GM18505 (cell line): ENCODE data around the gene VILL.

Experiments used
- ATAC-seq: cut with Tn5 transposase; IDR thresholded peaks from one replicate; pipeline ENCODE4 v1.9.1; 2021; ENCODE audit not compliant: unreplicated experiment
- POLR2A ChIP-seq: IDR thresholded peaks from 4 replicates; pipeline ENCODE4 v1.6.1; 2011; ENCODE audit warnings: borderline replicate concordance; ENCODE audit not compliant: insufficient read depth, insufficient read length; ENCODE audit errors: extremely low read depth

VILL gene

DNA sequence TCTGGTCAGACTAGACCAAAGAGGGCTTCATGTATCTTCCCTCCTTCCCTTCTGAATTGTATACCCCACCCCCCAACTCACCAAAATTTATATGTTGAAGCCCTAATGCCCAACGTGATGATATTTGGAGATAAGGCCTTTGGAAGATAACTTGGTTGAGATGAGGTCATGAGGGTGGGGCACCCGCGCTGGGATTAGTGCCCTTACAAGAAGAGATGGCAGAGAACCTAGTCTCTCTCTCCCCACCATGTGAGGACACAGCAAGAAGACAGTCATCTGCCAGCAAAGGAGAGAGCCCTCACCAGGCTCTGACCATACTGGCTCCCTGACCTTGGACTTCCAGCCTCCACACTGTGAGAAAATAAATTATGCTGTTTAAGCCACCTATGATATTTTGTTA is 25.4 kb downstream of the VILL start:
- no peak for ATAC-seq
- no peak for TF ChIP-seq POLR2A

DNA sequence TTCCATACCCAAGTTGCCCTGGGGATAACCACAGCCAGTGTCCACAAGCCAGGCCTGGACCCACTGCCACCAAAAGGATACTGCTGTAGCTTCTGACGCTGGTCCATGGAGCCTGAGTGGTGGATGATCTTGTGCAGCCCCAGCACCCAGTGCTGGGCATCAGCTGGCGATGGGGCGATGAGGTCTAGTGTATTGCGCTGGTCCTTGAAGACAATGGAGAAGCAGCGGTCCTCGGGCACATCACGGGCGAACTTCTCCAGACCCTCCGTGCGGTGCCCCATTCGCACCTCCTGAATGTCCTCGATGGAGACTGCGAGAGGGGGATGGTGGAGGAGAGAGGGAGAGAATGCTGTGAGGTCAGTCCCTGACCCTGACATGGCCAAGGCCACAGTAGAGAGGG is 25.8 kb downstream of the VILL start:
- TF ChIP-seq POLR2A: no peak
- no peak for ATAC-seq

DNA sequence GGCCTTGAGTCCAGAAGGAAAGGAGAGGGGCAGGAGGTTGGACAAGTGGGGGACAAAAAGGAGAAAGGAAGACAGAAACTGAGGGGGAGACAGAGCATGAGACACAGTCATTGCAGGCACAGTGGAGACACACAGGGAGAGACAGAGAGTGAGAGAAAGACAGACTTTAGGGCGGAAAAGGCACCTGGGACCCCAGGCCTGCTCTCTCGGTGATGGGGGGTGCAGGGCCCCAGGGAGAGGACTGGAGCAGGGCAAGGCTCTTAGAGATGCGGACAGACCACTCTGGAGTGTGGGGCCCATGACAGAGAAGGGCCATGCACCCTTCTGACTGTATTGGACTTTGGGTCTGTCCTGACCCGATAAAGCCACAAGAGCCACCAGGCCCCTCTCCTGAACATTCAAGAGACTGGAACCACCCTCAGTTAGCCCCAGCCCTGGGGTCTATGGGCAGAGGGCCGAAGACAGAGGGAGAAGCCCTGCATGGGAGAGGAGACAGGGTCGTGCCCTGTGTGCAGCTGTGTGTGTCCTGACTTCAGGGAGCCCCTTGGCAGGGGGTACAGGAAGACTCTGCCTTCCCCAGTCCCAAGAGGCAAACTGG is 26.4 kb downstream of the VILL start:
- ATAC-seq: no peak
- TF ChIP-seq POLR2A: no peak

DNA sequence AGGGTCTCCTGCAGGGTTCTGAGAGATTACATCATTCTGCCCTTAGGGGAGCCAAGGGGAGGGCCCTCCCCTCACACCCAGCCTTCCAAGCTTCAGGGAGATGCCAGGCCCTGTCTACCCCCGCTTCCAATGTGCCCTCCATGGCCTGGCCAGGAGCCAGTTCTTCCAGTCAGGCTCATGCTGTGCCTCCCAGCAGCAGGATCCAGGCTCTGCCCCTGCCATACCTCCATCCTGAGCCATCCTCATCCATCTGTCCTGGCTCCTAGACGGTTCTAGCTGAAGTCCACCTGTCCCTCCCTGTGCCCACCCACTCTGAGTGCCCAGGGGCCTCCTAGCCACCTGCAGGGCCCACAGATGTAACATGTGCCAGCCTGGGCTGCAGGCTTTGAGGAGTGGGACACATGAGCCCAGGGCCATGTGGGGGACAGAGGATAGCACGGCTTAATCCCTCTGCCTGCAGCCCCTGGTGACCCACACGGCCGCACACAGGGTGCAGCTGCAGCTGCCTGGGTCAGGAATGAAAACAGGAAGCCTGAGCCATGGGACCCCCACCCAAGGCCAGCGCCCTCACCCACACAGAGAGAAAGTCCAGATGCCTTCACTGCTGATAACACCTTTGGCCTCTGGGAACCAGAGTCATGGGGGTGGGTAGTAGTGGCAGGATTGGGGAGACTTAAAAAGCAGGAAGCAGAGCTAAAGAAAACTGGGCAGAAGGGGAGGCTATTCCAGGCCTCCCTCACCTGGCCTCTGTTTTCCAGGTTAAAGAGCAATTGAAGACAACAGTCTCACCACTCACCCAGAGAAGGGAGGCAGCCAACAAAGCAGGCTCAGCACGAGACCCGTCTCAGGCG is 27.1 kb downstream of the VILL start:
- TF ChIP-seq POLR2A: no peak
- no peak for ATAC-seq

DNA sequence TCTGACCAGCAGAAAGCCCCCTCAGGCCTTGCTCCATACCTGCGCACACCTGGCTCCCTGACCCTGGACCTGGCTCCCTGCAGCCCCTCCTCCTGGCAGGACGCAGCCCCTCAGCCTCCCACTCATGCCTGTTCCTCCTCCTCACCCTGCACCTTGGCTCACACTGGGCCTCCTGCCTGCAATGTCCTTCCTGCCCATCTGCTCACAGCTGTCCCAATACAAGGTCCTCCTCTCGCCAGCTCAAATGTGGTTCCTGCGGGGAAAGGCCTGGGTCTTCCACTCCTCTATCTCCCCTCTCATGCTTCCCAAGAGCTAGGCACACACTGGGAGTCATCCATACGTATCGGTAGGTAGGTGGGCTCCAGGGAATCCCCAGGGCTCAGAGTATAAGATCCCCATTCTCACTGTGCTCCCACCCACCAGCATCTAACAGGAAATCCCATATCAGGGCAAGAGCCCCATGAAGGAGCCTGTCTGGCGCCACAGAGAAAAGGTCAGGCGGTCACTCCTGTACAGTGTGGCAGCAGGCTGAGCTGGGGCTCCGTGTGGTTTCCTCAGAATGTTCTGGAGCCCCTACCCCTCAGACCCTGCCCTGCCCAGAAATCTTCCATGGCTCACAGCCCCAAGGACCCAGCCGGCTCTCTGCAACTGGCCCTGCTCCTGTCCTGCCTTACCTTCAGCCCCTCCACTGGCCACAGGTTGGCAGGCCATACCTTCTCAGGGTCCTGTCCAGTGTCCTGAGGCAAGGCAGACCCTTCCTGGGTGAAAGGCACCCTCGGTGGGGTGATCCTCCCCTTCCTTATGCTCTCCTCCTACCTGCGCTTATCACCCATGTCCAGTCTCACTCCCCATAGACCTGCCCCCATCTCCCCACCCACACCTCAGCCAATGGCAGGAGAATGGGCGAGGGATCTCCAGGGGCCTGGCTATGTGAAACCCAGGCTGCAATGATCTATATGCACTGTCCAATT is 28.0 kb downstream of the VILL start:
- no peak for TF ChIP-seq POLR2A
- no peak for ATAC-seq

DNA sequence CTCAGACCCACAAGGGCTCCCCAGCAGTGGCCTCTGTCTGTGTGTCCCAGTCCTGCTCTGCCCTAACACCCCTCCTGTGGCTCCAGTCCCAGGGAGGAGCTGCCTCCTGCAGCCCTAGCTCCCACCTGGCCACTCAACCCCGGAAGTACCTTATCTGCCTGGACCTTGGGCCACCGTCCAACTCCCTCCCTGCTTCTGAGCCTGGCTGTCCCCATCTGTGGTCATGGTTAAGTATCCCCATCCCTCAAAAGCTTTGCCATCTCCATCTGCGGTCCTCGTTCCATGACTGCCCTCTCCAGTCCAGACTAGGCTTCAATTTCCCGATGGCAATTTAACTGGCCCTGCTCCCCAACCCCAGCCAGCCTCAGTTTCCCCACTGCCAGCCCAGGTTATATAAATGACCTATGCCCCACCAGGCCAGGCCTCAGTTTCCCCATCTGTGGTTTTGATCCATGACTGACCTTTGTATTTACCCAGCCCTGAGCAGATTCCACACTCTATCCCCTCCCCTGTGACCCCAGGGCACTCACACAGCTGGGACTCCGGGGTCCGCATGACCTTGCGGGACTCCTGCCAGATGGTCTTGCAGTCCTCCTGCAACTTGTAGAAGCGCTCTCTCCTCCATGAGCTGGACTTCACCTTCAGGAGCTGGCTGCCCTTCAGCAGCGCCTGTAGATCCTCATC is 29.2 kb downstream of the VILL start:
- ATAC-seq: no peak
- no peak for TF ChIP-seq POLR2A

DNA sequence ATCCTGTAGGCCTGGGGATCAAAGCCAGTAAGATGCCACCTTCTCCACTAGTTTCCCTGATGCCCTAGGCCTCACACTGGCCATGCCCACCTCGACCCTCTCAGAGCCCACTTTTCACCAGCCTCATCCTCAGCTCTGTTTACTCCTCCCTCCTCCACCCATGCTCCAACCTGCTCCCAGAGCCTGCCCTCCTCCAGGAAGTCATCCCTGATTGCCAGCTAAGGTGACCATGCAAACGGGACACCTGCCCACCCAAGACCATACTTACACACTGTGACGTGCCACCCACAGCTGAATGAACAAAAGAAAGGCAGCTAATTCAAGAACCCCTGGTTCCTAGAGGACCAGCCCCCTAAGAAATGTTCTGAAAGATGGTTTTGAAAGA is 29.7 kb downstream of the VILL start:
- TF ChIP-seq POLR2A: no peak
- no peak for ATAC-seq

DNA sequence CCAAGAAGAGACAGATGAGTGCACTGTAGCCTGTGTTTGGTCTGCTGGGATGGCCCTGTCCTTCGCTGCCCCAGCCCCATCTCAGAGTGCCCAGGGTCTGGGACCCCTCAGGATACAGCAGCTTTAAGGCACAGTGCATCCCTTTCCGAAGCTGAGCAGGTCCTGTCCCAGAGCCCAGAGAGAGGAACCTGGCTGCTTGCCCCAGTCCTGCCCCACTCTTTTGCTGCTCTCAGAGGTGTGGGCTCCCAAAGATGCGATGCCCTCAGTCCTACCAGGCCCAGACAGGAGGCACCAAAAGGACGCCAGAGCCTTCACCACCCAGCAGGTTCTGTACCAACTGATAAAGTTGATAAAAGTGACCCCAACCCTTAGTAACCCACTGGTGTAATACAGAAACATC is 30.6 kb downstream of the VILL start:
- no peak for ATAC-seq
- no peak for TF ChIP-seq POLR2A

DNA sequence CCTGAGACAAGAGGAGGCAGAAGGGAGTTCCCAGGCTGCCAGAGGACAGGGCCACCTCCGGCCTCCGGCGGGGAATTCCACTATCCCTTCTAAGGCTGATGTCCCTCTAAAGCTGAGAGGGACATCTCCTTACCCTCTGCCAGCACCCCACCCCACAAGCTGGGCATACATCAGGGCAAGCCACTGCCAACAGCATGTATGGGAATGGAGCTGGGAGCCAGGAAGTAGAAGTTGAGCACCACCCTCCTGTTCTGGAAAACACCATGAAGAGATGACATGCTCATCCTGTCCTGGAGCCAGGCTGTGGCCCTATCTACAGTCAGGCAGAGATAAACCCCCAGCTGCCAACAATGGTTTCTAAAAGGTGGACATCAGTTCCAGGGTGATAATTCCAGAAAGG is 31.7 kb downstream of the VILL start:
- no peak for ATAC-seq
- no peak for TF ChIP-seq POLR2A

DNA sequence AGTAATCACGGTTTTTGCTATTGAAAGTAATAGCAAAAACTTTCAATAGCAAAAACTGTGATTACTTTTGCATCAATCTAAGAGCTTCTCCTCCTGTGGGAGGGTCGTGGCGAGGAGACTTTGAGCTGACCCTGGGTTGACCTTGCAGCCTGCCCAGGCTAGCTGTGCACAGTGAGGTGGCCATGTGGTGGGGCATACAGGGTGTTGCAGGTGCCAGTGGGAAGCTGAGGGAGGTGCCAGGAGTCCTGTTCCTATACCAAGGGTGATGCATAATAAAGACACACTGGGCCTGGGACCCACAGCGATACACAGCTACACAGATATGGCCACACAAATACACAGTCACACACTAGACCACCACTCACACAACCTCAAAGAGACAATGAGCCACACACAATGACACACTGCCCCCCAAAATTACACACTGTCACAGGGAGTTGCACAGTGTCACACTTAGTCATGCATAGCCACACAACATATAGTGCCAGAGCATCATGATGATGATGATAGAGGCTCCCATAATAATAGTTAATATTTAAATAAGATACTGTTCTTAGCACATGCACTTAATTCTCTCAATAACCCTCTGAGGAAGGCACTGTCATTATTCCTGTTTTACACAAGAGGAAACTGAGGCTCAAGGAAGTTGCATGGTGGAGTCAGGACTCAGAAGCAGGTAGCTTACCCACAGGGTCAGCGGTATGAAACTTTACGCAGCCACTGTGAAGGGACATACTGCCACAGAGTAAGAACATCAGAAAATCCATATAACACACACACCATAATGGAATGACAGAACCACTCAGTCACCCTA is 32.5 kb downstream of the VILL start:
- no peak for TF ChIP-seq POLR2A
- ATAC-seq: no peak

DNA sequence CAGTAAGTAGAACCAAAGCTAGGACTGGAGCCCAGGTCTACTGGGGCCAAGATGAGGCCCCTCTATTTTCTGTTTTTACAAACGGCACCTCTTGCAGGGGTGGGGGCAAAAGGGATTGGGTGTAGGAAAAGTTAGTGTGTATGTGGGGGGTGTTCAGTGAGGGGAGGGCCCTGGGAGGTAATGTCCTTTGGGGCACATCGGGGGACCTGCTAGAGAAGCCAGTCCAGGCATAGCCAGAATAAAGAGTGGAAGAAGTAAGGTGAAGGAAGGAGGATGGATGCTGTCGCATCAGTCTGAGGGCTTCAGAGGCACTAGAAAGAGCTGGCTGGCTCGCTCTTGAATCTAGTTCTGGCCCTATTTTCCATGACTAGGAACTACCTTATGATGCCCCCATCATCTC is 36.3 kb downstream of the VILL start:
- TF ChIP-seq POLR2A: no peak
- ATAC-seq: no peak
